Kidney (tissue), 14 donors: ENCODE data around the gene PTPRG. TPM values are rescaled to one million over a fixed set of nuclear protein-coding genes. Genes with fewer than 3 reads are reported as not detected.

ENCODE experiments used
- DNase-seq, 5 donors: peaks; one replicate each; pipeline ENCODE4 v3.0.0-alpha.2; 2013 to 2020
- FAIRE-seq: peaks from 2 replicates; lab custom pipeline; 2012; peaks lifted over from hg19 to GRCh38; lab: Jason Lieb, UNC
- H3K27ac ChIP-seq, 2 donors: one replicate each; pipeline ENCODE4 v1.7.0; 2013; ENCODE audit warnings: low read depth in 2 of 2, low read length in 2 of 2, inconsistent platforms in 1 of 2
- H3K27me3 ChIP-seq: one replicate; pipeline ENCODE4 v1.7.1; 2013; ENCODE audit warnings: low read length, inconsistent platforms; ENCODE audit not compliant: control insufficient read depth, insufficient read depth
- H3K36me3 ChIP-seq, 3 donors: one replicate each; pipeline versions ENCODE4 v1.7.0 to v1.7.1; 2013; ENCODE audit warnings: low read length in 3 of 3, control low read depth in 1 of 3, inconsistent platforms in 1 of 3; ENCODE audit not compliant: insufficient read depth in 3 of 3, control insufficient read depth in 2 of 3
- H3K4me1 ChIP-seq, 3 donors: one replicate each; pipeline versions ENCODE4 v1.7.0 to v1.7.1; 2013; ENCODE audit warnings: low read length in 3 of 3, inconsistent platforms in 1 of 3, low read depth in 1 of 3; ENCODE audit not compliant: control insufficient read depth in 2 of 3, insufficient read depth in 2 of 3
- H3K4me3 ChIP-seq, 3 donors: one replicate each; pipeline versions ENCODE4 v1.7.0 to v1.8.1; 2013; ENCODE audit warnings: low read length in 3 of 3, control low read depth in 1 of 3, inconsistent platforms in 1 of 3
- H3K9ac ChIP-seq, 3 donors: one replicate each; pipeline versions ENCODE4 v1.7.0 to v1.7.1; 2013; ENCODE audit warnings: low read length in 3 of 3, control low read depth in 1 of 3, inconsistent platforms in 1 of 3
- H3K9me3 ChIP-seq, 3 donors: one replicate each; pipeline versions ENCODE4 v1.7.0 to v1.7.1; 2013; ENCODE audit warnings: low read length in 3 of 3, control low read depth in 1 of 3, inconsistent platforms in 1 of 3; ENCODE audit not compliant: control insufficient read depth in 2 of 3, insufficient read depth in 1 of 3
- intact Hi-C: fragments of 100-400 bp; cut with DNase I; formaldehyde crosslinking; loops from one replicate; pipeline ENCODE4 v1.11.1; 2022
- polyA plus RNA-seq: library from polyadenylated mRNA; stranded (reverse); fragments of 350-450 nt; fragmentation: Illumina TruSeq; extraction: RNeasy Lipid Tissue Mini Kit (QIAGEN cat#74804); gene quantifications from one replicate; pipeline ENCODE4 v1.2.3, GENCODE V29; 2014; ENCODE audit warnings: low read depth, low replicate concordance; ENCODE audit not compliant: insufficient read depth
- total RNA-seq: library from RNA; stranded (reverse); fragmentation: NEBNext Ultra II Directional; extraction: Animal tissue kit (Norgen Biotek cat#: 25700); gene quantifications from one replicate; pipeline ENCODE4 v1.2.1, GENCODE V29; 2021
- TF ChIP-seq, protein P1 (sequence below): IDR thresholded peaks from 3 replicates; pipeline ENCODE4 v1.5.1; 2012; ENCODE audit warnings: mild to moderate bottlenecking, moderate library complexity, borderline replicate concordance; ENCODE audit not compliant: insufficient read depth; ENCODE audit errors: extremely low read depth
- donor health status: control.
- donor health status: control.
- donor health status: control.
- donor health status: control.
- donor health status: control.
- donor health status: DM: yes; HTN: yes; CAD: no.
- donor health status: Normal renal cell carcinoma (clear cell type).

Gene PTPRG
- total and polyA plus RNA-seq, 2 donors from 2014 or later = 9.2 to 154 TPM

DNA sequence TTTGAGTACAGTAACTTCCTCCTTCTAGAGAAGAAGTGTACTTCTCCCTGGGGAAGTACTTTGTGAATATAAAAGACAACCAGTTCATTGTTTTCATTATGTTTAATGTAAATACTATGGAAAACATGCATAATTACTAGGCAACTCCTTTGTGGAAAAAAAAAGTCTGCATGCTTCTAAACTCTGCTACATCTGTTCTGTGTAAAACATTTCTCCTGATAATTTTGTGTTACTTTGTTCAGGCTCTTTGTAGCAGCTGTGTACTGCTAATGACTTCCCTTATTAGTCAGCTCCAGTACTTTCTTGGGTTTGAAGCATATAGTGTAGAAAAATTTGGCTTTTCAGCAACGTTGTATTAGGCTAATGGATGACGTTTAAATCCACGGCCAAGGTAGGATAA is 700.4 kb downstream of the PTPRG start:
- Histone ChIP-seq H3K9me3 (no peaks in the 10 kb centered on the region), H3K36me3 (peaks cover 3 to 5% (median 5%) of the 10 kb centered on the region in 3 donors), H3K27ac (no peak overlapping the region), H3K4me3 (no peak overlapping the region), H3K9ac (no peak overlapping the region), H3K4me1 (no peaks in the 10 kb centered on the region), H3K27me3 (no peaks in the 10 kb centered on the region)
- TF ChIP-seq, protein P1, sequence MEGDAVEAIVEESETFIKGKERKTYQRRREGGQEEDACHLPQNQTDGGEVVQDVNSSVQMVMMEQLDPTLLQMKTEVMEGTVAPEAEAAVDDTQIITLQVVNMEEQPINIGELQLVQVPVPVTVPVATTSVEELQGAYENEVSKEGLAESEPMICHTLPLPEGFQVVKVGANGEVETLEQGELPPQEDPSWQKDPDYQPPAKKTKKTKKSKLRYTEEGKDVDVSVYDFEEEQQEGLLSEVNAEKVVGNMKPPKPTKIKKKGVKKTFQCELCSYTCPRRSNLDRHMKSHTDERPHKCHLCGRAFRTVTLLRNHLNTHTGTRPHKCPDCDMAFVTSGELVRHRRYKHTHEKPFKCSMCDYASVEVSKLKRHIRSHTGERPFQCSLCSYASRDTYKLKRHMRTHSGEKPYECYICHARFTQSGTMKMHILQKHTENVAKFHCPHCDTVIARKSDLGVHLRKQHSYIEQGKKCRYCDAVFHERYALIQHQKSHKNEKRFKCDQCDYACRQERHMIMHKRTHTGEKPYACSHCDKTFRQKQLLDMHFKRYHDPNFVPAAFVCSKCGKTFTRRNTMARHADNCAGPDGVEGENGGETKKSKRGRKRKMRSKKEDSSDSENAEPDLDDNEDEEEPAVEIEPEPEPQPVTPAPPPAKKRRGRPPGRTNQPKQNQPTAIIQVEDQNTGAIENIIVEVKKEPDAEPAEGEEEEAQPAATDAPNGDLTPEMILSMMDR = no peak
- intact Hi-C loops = no loop called here
- no peak for FAIRE-seq
- DNase-seq = peak in 1 of 5 donors; percentile 23

DNA sequence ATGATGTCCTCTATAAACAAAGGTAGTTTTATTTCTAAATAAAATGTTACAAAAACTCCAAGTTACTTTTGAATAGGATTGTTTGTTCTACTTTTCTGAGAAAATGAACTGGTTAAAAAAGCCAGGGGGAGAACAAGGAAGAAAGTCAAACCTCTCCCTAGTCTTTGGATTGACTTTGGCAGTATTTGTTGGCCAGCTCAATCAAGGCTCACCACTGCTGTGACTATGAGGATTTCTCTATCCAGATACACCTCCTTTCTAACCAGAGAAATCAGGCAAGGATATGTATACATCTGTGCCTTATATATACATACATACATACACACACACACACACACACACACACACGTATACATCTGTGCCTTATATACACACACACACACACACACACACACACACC is 704.2 kb downstream of the PTPRG start:
- no peaks in the 10 kb centered on the region for H3K4me1 ChIP-seq
- TF ChIP-seq, protein P1 = no peak
- H3K9me3 ChIP-seq = no peaks in the 10 kb centered on the region
- no peaks in the 10 kb centered on the region for H3K27me3 ChIP-seq
- DNase-seq (no peak), FAIRE-seq (no peak)
- no peak overlapping the region for H3K27ac ChIP-seq
- H3K36me3 ChIP-seq = peaks cover 3 to 7% (median 5%) of the 10 kb centered on the region in 3 donors
- H3K9ac ChIP-seq = no peak overlapping the region
- intact Hi-C loops = no loop called here
- H3K4me3 ChIP-seq = no peak overlapping the region

DNA sequence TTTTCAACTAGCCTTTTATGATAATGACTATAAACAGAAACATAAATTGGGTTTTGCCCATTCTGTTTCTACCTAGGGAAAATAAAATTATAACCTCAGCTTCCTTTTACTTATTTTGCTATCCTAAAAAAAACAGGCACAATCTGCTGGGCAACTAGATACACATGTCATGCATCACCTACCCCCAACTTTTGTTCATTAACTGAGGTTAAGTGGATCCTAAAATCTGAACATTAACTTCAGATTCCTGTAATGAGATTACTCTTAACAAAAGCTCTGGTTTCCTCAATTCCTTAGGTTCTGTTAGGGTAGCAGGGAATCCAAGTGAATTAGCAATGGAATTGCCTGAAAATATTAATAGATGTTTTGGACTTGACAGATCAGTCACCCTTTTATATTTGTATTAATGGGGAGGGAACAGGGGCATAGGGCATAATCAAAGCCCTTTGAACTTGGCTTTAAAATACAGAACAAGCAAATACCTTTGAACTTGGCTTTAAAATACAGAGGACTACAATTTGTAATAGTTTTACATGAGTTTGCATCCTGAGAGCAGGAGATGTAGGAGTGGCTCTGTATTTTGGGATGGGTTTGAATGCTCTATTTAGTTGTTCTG is 705.4 kb downstream of the PTPRG start:
- no peak overlapping the region for H3K9ac ChIP-seq
- intact Hi-C loops = no loop called here
- H3K36me3 ChIP-seq = peaks cover 3 to 14% (median 9%) of the 10 kb centered on the region in 3 donors
- no peak overlapping the region for H3K4me3 ChIP-seq
- TF ChIP-seq, protein P1 = no peak
- DNase-seq (peak in 2 of 5 donors; percentile 10 to 16), FAIRE-seq (no peak)
- no peaks in the 10 kb centered on the region for H3K27me3 ChIP-seq
- no peaks in the 10 kb centered on the region for H3K9me3 ChIP-seq
- no peak overlapping the region for H3K27ac ChIP-seq
- no peaks in the 10 kb centered on the region for H3K4me1 ChIP-seq
